ENCODE results near the gene LETM1. TPM values are rescaled to one million over a fixed set of nuclear protein-coding genes. Genes with fewer than 3 reads are reported as not detected.

The LETM1 gene
- total RNA-seq, 1 experiment from 2014 or later: 86.3 TPM

DNA sequence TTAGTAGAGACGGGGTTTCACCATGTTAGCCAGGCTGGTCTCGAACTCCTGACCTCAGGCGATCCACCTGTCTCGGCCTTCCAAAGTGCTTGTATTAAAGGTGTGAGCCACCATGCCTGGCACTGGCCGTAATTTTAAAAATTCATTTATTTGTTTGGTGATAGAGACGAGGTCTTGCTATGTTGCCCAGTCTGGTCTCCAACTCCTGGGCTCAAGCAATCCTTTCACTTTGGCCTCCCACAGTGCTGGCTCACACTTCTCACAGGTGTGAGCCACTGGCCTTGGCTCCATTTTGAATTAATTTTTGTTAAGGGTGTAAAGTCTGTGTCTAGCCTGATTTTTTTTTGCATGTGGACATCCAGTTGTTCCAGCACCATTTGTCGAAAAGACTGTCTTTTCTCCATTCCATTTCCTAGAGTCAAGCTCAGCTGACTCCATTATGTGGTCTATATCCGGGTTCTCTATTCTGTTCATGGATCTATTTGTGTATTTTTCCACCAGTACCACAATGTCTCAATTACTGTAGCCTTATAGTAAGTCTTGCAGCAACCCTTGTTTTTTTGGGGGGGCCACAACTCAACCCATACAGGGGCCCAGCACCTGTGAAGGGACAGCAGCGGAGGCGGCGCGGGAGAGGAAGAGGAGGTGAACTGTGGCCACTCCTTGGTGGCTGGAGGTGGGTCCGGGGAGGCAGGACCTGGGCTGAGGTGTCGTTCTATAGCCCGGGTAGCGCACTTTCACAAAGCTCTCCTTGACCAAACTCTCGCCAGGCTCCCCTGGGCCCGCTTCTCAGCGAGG, 13.8 kb upstream of the LETM1 start:
- peak overlapping the region; percentile 87 for H3K27ac ChIP-seq (ENCODE audit: low read length)
- no peaks in the 10 kb centered on the region for H3K9me3 ChIP-seq (ENCODE audit: low read length)
- TF ChIP-seq, protein P1, sequence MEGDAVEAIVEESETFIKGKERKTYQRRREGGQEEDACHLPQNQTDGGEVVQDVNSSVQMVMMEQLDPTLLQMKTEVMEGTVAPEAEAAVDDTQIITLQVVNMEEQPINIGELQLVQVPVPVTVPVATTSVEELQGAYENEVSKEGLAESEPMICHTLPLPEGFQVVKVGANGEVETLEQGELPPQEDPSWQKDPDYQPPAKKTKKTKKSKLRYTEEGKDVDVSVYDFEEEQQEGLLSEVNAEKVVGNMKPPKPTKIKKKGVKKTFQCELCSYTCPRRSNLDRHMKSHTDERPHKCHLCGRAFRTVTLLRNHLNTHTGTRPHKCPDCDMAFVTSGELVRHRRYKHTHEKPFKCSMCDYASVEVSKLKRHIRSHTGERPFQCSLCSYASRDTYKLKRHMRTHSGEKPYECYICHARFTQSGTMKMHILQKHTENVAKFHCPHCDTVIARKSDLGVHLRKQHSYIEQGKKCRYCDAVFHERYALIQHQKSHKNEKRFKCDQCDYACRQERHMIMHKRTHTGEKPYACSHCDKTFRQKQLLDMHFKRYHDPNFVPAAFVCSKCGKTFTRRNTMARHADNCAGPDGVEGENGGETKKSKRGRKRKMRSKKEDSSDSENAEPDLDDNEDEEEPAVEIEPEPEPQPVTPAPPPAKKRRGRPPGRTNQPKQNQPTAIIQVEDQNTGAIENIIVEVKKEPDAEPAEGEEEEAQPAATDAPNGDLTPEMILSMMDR (conservative IDR thresholded peaks at IDR 0.05; ENCODE audit: low read depth, low read length): no peak
- TF ChIP-seq EZH2phosphoT487 (IDR thresholded peaks at IDR 0.05; ENCODE audit: borderline replicate concordance, low read length): no peak
- TF ChIP-seq EZH2 (IDR thresholded peaks at IDR 0.05; ENCODE audit: low read length, unreplicated experiment): no peak
- peaks cover 11% of the 10 kb centered on the region for H4K20me1 ChIP-seq (ENCODE audit: low read length)
- H3K36me3 ChIP-seq (ENCODE audit: low read depth, low read length): no peaks in the 10 kb centered on the region
- BruUV-seq (replicated peaks): TSS peak; percentile 46
- H3K4me1 ChIP-seq (ENCODE audit: insufficient read depth, low read length): peaks cover 25% of the 10 kb centered on the region
- peak overlapping the region; percentile 88 for H2AFZ ChIP-seq (ENCODE audit: low read length)
- H3K79me2 ChIP-seq (ENCODE audit: low read length): peaks cover 29% of the 10 kb centered on the region
- DNase-seq (no peak), ATAC-seq (no peak)
- no peaks in the 10 kb centered on the region for H3K27me3 ChIP-seq (ENCODE audit: low read length)
- peak overlapping the region; percentile 67 for H3K4me3 ChIP-seq (ENCODE audit: low read length)
- ChIA-PET CTCF (interaction anchor here (0.5 kb wide), 1 partner anchor 102 kb away, joined by 6 read pairs; no protein-coding TSS in a partner anchor), POLR2A (ENCODE audit: unreplicated experiment) (no interaction called here)
- intact Hi-C loops (cut with micrococcal nuclease): no loop called here
- no peaks in the 10 kb centered on the region for H3F3A ChIP-seq (ENCODE audit: low read length, unreplicated experiment)
- H3K9me2 ChIP-seq (replicated peaks; ENCODE audit: low read length): no peaks in the 10 kb centered on the region
- H3K4me2 ChIP-seq (ENCODE audit: low read length): peak overlapping the region; percentile 78
- H3K9ac ChIP-seq (ENCODE audit: low read length): peak overlapping the region; percentile 85

DNA sequence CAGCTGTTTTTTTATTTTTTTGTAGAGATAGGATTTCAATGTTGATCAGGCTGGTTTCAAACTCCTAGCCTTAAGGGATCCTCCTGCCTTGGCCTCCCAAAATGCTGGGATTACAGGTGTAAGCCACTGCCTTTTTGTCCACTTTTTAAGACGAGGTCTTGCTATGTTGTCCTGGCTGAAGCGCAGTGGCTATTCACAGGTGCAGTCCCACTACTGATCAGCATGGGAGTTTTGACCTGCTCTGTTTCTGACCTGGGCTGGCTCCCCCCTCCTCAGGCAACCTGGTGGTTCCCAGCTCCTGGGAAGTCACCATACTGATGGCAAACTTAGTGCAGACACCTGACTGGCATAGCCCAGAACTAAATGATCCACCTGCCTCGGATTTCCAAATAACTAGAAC, 13.0 kb upstream of the LETM1 start:
- CTCF ChIA-PET: no interaction called here
- Histone ChIP-seq H3K4me2 (ENCODE audit: low read length) (no peak overlapping the region), H3K27me3 (ENCODE audit: low read length) (no peaks in the 10 kb centered on the region), H4K20me1 (ENCODE audit: low read length) (peaks cover 5% of the 10 kb centered on the region), H3K4me3 (ENCODE audit: low read length) (no peak overlapping the region), H3K36me3 (ENCODE audit: low read depth, low read length) (no peaks in the 10 kb centered on the region), H3K9me2 (replicated peaks; ENCODE audit: low read length) (no peaks in the 10 kb centered on the region), H3K9ac (ENCODE audit: low read length) (no peak overlapping the region), H3F3A (ENCODE audit: low read length, unreplicated experiment) (no peaks in the 10 kb centered on the region), H2AFZ (ENCODE audit: low read length) (no peak overlapping the region), H3K4me1 (ENCODE audit: insufficient read depth, low read length) (peaks cover 19% of the 10 kb centered on the region), H3K79me2 (ENCODE audit: low read length) (peaks cover 21% of the 10 kb centered on the region), H3K9me3 (ENCODE audit: low read length) (no peaks in the 10 kb centered on the region), H3K27ac (ENCODE audit: low read length) (no peak overlapping the region)
- POLR2A ChIA-PET (ENCODE audit: unreplicated experiment): no interaction called here
- no peak for ATAC-seq
- intact Hi-C loops (cut with micrococcal nuclease): no loop called here
- BruUV-seq (replicated peaks): no TSS peak
- TF ChIP-seq EZH2phosphoT487 (IDR thresholded peaks at IDR 0.05; ENCODE audit: borderline replicate concordance, low read length) (no peak), EZH2 (IDR thresholded peaks at IDR 0.05; ENCODE audit: low read length, unreplicated experiment) (no peak)
- TF ChIP-seq, protein P1 (conservative IDR thresholded peaks at IDR 0.05; ENCODE audit: low read depth, low read length): no peak
- DNase-seq: no peak

DNA sequence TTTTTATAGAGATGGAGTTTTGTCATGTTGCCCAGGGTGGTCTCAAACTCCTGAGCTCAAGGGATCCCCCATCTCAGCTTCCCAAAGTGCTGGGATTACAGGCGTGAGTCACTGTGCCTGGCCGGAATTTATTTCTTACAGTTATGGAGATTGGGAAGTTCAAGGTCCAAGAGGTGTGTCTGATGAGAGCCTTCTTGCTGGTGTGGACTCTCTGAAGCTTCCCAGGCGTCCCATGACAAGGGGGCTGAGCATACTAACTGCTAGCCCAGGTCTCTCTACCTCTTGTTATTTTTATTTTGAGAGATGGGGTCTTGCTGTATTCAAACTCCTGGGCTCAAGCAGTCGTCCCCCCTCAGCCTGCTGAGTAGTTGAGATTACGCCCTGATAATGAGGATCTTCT, 12.3 kb upstream of the LETM1 start:
- Histone ChIP-seq H3K9me2 (replicated peaks; ENCODE audit: low read length) (no peaks in the 10 kb centered on the region), H3K4me2 (ENCODE audit: low read length) (no peak overlapping the region), H3K9ac (ENCODE audit: low read length) (no peak overlapping the region), H3K4me1 (ENCODE audit: insufficient read depth, low read length) (peaks cover 13% of the 10 kb centered on the region), H2AFZ (ENCODE audit: low read length) (no peak overlapping the region), H3K79me2 (ENCODE audit: low read length) (peaks cover 15% of the 10 kb centered on the region), H3K4me3 (ENCODE audit: low read length) (no peak overlapping the region), H4K20me1 (ENCODE audit: low read length) (no peaks in the 10 kb centered on the region), H3F3A (ENCODE audit: low read length, unreplicated experiment) (no peaks in the 10 kb centered on the region), H3K9me3 (ENCODE audit: low read length) (no peaks in the 10 kb centered on the region), H3K36me3 (ENCODE audit: low read depth, low read length) (no peaks in the 10 kb centered on the region), H3K27me3 (ENCODE audit: low read length) (no peaks in the 10 kb centered on the region), H3K27ac (ENCODE audit: low read length) (no peak overlapping the region)
- DNase-seq: no peak
- intact Hi-C loops (cut with micrococcal nuclease): no loop called here
- ATAC-seq: no peak
- CTCF ChIA-PET: interaction anchor here (0.6 kb wide), 1 partner anchor 44 kb away, joined by 13 read pairs; no protein-coding TSS in a partner anchor
- TF ChIP-seq EZH2phosphoT487 (IDR thresholded peaks at IDR 0.05; ENCODE audit: borderline replicate concordance, low read length) (no peak), EZH2 (IDR thresholded peaks at IDR 0.05; ENCODE audit: low read length, unreplicated experiment) (no peak)
- TF ChIP-seq, protein P1 (conservative IDR thresholded peaks at IDR 0.05; ENCODE audit: low read depth, low read length): no peak
- no TSS peak for BruUV-seq (replicated peaks)
- POLR2A ChIA-PET (ENCODE audit: unreplicated experiment): interaction anchor here (0.6 kb wide), 1 partner anchor 545 kb away, joined by 10 read pairs; no protein-coding TSS in a partner anchor
